MV-4-11 (cell line): ENCODE results near the gene PRKAR1B.
A peak's percentile ranks its signal among the peaks of the same experiment; 100 is the strongest.

Source experiments
- DNase-seq: peaks from one replicate; lab custom pipeline; 2025; lab: John Stamatoyannopoulos, UW

Gene PRKAR1B

GRCh38 chr7:727104-727805, at the start of gene PRKAR1B:
TSS of gene PRKAR1B (minus strand) at chr7:727281. CDS start at chr7:711505, 15,776 bp downstream.
- no peak for DNase-seq

- DNase-seq, result no peak
These were observed 49.3 kb upstream of the PRKAR1B start for GRCh38 chr7:776381-776780.

GRCh38 chr7:774161-775109, 47.4 kb upstream of the PRKAR1B start:
- no peak for DNase-seq

- no peak for DNase-seq
These were observed 46.5 kb upstream of the PRKAR1B start for GRCh38 chr7:773622-773915.

- DNase-seq, result no peak
These were observed 46.0 kb upstream of the PRKAR1B start for GRCh38 chr7:772861-773621.

- no peak for DNase-seq
These were observed 45.3 kb upstream of the PRKAR1B start for GRCh38 chr7:772392-772791.

- no peak for DNase-seq
These were observed 44.9 kb upstream of the PRKAR1B start for GRCh38 chr7:772005-772294.

GRCh38 chr7:771234-772004, 44.3 kb upstream of the PRKAR1B start:
- no peak for DNase-seq

GRCh38 chr7:770741-771166, 43.7 kb upstream of the PRKAR1B start:
- DNase-seq, result no peak

- DNase-seq, result no peak
These were observed 43.3 kb upstream of the PRKAR1B start for GRCh38 chr7:770336-770735.

GRCh38 chr7:768881-769504, 41.9 kb upstream of the PRKAR1B start:
- no peak for DNase-seq

GRCh38 chr7:767941-768731, 41.1 kb upstream of the PRKAR1B start:
- no peak for DNase-seq

GRCh38 chr7:767580-767940, 40.5 kb upstream of the PRKAR1B start:
- DNase-seq, result no peak

GRCh38 chr7:765383-765782, 38.3 kb upstream of the PRKAR1B start:
- DNase-seq, result no peak

- no peak for DNase-seq
These were observed 36.7 kb upstream of the PRKAR1B start for GRCh38 chr7:763762-764161.

GRCh38 chr7:762885-763284, 35.8 kb upstream of the PRKAR1B start:
- DNase-seq, result peak; percentile 29

GRCh38 chr7:761631-762030, 34.5 kb upstream of the PRKAR1B start:
- no peak for DNase-seq

GRCh38 chr7:761101-761500, 34.0 kb upstream of the PRKAR1B start:
- DNase-seq, result no peak

- DNase-seq, result no peak
These were observed 32.9 kb upstream of the PRKAR1B start for GRCh38 chr7:760006-760405.

- DNase-seq, result no peak
These were observed 32.5 kb upstream of the PRKAR1B start for GRCh38 chr7:759569-759968.

GRCh38 chr7:757741-758163, 30.7 kb upstream of the PRKAR1B start:
- DNase-seq, result no peak
